HG03469 (cell line): Measurements from ENCODE around the gene CLDN12.
"Not testable (repeated sequence)": the region's sequence is repeated elsewhere in the genome, so short reads cannot be mapped to it uniquely, and the experiment has no call there.

Source experiments
- ATAC-seq: cut with Tn5 transposase; IDR thresholded peaks from one replicate; pipeline ENCODE4 v1.9.1; 2021; ENCODE audit warnings: mild to moderate bottlenecking, moderate library complexity, moderate number of reproducible peaks; ENCODE audit not compliant: unreplicated experiment

CLDN12 gene

DNA sequence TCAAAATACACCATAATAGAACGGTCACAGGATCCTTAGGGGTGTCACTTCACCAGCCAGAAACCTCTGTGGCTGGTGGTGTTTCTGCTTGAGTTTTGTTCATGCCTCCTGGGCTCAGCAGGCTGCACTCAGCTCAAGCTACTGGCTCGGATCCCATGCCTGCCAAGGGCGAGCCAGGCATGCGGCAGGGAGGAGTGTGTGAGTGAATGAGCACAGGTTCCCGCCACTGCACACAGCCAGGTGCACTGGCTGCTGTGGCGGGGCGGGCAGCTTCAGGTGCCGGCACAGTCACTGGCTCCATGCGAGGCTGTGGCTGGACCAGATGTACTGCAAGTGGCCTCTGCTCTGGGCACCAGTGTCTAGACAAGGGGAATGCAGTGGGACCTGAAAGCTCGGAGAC is 29.5 kb downstream of the CLDN12 start:
- no peak for ATAC-seq

DNA sequence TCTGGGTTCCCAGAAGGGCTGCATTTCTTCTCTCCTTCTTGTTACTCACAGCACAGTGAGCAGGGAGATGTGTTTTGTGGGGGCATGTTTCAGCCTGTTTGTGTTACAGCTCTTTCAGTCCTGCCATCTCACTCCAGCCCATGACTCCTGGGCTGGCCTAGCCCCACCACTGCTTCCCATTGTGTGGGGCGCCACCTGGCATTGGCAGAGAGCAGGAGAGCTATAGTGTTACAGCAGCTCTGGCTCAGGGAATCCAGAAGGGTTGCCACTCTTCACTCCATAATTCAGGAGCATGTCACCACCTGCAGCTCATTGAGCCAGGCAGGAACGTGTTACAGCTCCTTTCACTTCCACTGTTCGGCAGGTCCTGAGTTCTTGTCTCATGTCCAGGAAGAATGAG is 30.0 kb downstream of the CLDN12 start:
- ATAC-seq = no peak

DNA sequence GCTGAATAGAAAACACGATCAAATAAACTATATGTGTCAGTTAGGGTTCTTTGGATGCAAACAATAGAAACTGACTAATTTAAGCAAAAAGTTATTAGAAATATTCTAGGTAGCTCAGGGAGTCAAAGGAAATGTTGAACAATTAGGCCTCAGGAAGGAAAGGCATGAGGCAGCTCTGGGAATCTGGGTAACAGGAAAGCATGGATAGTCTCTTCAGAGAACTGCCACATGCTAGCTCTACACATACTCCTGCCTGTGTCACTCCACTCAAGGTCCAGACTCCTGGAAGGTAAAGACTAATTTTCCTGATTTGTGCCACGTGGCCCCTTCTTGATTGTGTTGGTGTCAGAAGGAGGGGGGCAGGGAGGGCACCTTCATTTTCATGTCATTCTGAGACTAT is 42.4 kb downstream of the CLDN12 start:
- ATAC-seq = no peak

DNA sequence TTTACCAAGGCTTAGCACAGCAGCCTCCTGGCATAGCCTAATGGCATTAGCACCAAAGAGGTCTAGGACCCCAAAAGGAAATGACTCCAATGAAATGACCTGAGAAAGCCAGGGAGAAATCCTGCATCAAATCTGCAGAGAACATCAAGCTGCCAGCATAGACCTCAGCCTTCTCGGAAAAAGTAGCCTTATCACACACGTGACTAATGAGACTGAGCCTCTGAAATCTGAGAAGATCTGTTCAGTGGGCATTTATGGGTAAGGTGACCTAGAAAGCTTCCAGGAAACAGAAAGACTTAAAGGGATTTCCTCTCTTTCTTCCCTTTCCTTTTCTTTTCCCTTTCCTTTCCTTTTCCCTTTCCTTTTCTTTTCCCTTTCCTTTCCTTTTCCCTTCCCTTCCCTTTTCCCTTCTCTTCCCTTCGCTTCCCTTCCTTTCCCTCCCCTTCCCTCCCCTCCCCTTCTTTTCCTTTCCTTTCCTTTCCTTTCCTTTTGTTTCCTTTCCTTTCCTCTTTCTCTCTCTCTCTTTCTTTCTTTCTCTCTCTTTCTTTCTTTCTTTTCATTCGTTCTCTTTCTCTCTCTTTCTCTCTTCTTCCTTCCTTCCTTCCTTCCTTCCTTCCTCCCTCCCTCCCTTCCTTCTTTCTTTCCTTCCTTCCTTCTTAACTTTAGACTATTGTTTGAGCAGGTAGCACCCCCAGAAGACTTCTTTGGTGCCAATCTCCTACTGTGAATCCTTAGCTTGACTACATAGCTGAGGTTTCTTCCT is 43.1 kb downstream of the CLDN12 start:
- ATAC-seq = no peak

DNA sequence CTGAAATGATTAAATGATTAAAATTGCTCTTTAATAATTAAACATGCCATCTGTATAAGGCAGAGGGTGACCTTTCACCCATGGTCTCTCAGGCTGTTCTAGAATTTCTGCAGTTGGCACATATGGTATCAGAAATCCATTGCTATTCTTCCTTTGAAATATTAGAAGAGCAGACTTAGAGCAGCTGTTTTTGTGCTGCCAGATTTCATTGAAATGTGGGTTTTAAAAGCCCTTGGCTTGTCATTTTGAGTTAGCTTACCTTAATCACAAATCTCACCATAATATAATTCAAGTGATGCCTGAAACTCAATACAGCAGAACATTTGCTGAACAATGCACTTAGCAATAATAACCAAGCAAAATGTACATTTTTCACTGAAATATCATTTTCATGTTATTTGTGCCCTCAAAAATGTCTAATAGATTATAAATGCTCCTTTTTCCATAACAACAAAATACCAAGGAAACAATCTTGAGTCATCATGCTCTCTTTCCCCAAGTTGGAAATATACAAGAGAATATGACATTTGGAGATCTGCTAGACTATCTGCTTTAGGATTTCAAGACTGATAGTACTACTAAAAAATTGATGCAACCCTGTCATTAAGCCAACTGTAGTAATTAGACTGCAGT is 50.1 kb downstream of the CLDN12 start:
- no peak for ATAC-seq

DNA sequence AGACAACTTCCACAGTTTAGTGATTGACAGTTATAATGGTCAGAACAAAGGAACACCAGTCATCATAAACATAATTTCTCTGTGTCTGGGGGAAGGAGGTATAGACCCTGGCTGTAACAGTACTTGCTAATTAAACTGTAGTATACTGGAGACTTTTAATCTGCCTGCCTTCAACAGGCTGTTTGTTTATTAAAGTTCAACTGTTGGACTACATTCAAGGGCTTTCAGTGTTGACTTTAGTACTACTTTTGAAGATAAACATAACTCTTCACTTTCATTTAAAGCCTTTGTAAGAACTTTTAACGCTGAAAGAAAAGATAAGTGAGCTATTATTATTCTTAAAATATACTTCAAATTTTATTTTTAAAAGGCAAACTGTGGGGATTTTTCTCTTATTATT is 50.7 kb downstream of the CLDN12 start:
- ATAC-seq = no peak

DNA sequence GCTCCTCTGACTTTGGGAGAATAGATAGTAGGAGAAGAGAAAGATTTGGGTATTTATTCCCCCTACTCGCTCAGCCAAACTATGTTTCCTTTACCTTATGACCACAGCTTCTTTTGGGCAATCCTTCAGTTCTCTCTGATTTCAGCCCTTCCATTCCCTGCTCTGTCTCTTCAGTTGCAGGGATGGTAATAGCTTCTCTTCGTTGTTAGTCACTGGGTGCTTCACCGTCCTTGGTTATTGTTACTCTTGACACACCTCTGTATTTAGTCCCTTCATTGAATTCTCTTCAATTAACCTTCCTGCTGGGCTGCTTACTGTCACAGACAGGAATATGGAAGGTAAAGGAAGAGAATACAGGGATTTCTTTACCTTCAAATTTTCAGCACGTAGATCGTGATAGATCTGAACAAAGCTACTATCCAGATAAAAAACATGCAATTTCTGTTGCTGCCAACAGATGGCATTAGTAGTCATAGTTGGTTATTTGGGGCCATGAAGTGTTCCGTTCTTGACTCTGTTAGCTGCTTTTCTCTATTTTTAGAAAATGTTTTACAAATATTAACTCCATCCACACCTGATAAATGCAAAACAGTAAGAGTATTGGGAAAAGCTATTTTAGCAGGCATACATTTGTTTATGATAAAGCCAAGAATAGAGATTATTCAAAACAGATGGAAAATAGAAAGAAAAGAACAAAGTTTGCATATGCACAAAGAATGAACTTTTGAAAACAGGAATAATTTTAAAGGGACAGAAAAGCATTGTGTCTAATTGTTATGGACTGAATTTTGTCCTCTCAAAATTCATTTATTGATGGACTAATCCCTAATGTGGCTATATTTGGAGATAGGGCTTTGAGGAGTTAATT is 52.1 kb downstream of the CLDN12 start:
- ATAC-seq = peak; percentile 64

DNA sequence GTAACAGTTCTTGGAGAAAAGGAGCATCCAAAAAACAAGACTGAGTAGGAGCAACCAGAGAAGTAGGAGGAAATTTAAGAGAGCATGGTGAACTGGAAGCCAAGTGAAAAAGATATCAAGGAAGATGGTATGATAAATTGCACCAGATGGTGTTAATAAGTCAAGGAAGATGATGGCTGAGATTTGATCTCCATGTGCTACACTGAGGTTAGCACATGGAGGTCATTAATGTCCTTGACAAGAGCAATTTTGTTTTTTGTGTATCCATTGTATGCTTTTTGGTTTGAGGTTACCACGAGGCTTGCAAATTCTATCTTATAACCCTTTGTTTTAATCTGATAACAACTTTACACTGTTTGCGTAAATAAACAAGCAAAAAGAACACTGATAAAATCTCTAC is 54.8 kb downstream of the CLDN12 start:
- ATAC-seq = no peak

DNA sequence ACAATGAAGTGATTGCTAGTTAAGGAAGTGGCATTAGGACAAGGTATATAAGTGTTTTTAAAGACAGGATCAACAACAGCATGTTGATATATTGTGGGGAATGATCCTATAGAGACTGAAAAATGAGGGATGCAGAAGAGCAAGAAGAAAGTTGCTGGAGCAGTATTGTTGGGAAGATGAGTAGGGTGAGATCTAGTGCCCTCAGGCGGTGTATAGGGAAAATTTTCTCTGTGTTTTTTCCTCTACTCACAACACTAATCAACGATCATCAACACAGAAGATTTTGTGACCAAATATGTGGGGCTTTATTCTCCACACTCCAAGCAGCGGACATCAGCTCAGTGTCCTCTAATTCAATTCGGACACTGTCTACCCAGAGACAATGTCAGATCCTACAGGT is 56.6 kb downstream of the CLDN12 start:
- no peak for ATAC-seq

DNA sequence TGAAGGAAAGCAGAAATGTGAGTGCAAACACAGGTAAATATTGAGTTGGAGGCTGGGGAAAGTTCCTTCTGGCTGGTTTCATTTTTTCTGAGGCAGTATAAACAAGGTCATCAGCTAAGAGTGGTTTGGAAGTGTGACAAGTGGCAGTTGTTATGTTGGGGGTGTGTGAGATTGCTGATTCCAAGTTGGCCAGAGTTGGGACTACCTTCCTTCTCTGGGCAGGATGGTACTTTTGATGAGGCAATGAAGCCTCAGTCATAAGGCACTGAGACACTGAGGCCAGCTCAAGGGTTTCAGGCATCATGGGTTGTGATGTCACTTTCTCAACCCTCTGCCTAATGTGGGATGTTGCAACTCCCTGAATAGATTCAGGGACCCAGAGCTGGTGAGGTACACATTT is 58.0 kb downstream of the CLDN12 start:
- ATAC-seq = no peak

DNA sequence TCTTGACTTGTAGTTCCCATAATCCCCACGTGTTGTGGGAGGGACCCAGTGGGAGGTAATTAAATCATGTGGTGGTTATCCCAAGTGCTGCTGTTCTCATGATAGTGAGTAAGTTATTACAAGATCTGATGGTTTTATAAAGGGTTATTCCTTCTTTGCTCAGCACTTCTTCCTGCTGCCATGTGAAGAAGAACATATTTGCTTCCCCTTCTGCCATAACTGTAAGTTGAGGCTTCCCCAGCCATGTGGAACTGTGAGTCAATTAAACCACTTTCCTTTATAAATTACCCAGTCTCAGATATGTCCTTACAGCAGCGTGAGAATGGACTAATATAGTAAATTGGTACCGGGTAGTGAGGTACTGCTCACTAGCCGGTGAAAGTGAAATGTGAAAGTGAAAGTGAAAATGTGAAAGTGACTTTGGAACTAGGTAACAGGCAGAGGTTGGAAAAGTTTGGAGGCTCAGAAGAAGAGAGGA is 59.9 kb downstream of the CLDN12 start:
- ATAC-seq = not testable (repeated sequence)
